NB4 (cell line): ENCODE data around the gene PLAGL2.

ENCODE experiments used
- CTCF ChIP-seq: IDR thresholded peaks from one replicate; pipeline ENCODE4 v1.5.1; 2012; ENCODE audit warnings: low read depth, low read length
- MAX ChIP-seq: IDR thresholded peaks from 2 replicates; pipeline ENCODE4 v1.6.1; 2011; ENCODE audit warnings: low read depth, low read length
- POLR2A ChIP-seq: IDR thresholded peaks from 2 replicates; pipeline ENCODE4 v1.6.1; 2011; ENCODE audit warnings: mild to moderate bottlenecking; ENCODE audit not compliant: insufficient read length; ENCODE audit errors: extremely low read depth

- no peak for TF ChIP-seq CTCF
- no peak for TF ChIP-seq MAX
- no peak for TF ChIP-seq POLR2A
These were observed 19.8 kb upstream of the PLAGL2 start for GRCh38 chr20:32227306-32227705.
